B cell (primary cell): ENCODE data around the gene PHACTR1.

Experiments
- EZH2 ChIP-seq: IDR thresholded peaks from 2 replicates; pipeline ENCODE4 v1.6.1; 2012; ENCODE audit warnings: borderline replicate concordance, low read depth, mild to moderate bottlenecking, moderate library complexity, low read length; ENCODE audit not compliant: insufficient read depth, poor library complexity, severe bottlenecking
- TF ChIP-seq, protein P1 (sequence below): fragments of 200-600 bp; IDR thresholded peaks from one replicate; pipeline ENCODE4 v1.8.0; 2022; ENCODE audit warnings: antibody characterized with exemption, mild to moderate bottlenecking

- TF ChIP-seq, protein P1, sequence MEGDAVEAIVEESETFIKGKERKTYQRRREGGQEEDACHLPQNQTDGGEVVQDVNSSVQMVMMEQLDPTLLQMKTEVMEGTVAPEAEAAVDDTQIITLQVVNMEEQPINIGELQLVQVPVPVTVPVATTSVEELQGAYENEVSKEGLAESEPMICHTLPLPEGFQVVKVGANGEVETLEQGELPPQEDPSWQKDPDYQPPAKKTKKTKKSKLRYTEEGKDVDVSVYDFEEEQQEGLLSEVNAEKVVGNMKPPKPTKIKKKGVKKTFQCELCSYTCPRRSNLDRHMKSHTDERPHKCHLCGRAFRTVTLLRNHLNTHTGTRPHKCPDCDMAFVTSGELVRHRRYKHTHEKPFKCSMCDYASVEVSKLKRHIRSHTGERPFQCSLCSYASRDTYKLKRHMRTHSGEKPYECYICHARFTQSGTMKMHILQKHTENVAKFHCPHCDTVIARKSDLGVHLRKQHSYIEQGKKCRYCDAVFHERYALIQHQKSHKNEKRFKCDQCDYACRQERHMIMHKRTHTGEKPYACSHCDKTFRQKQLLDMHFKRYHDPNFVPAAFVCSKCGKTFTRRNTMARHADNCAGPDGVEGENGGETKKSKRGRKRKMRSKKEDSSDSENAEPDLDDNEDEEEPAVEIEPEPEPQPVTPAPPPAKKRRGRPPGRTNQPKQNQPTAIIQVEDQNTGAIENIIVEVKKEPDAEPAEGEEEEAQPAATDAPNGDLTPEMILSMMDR: no peak
- no peak for TF ChIP-seq EZH2
Measured at GRCh38 chr6:13181393-13181792, 464.8 kb downstream of the PHACTR1 start.
